Stimulated activated CD8-positive, alpha-beta memory T cell treated with anti-CD3 and anti-CD28 coated beads, Interleukin-2, amount 100 ng/mL, for 1 hour (primary cell): ENCODE results near the gene CD40.

Experiments used
- DNase-seq, 2 donors: peaks; one replicate each; pipeline ENCODE4 v3.0.0-alpha.2; 2020; ENCODE audit warnings: low read depth in 2 of 2

CD40 gene

GRCh38 chr20:46122516-46123481 lies 4.7 kb downstream of the CD40 start:
- DNase-seq = no peak

- DNase-seq = no peak
Observed at GRCh38 chr20:46123482-46124245, 5.5 kb downstream of the CD40 start.

- no peak for DNase-seq
Observed at GRCh38 chr20:46126440-46127056, 8.4 kb downstream of the CD40 start.

- DNase-seq = no peak
Observed at GRCh38 chr20:46127396-46128010, 9.4 kb downstream of the CD40 start.

GRCh38 chr20:46128310-46129151 lies 10.4 kb downstream of the CD40 start:
- DNase-seq = no peak

GRCh38 chr20:46129955-46130481 lies 11.9 kb downstream of the CD40 start:
- no peak for DNase-seq

- no peak for DNase-seq
Observed at GRCh38 chr20:46130534-46130933, 12.4 kb downstream of the CD40 start.

GRCh38 chr20:46131396-46131795 lies 13.3 kb downstream of the CD40 start:
- no peak for DNase-seq

GRCh38 chr20:46132705-46133120 lies 14.6 kb downstream of the CD40 start:
- peak; percentile 23 to 29 for DNase-seq

GRCh38 chr20:46133886-46134654 lies 16.0 kb downstream of the CD40 start:
- DNase-seq = no peak

GRCh38 chr20:46134716-46135115 lies 16.6 kb downstream of the CD40 start:
- no peak for DNase-seq

- DNase-seq = no peak
Observed at GRCh38 chr20:46135856-46136633, 17.9 kb downstream of the CD40 start.

GRCh38 chr20:46137816-46138215 lies 19.7 kb downstream of the CD40 start:
- no peak for DNase-seq

GRCh38 chr20:46139266-46139889 lies 21.3 kb downstream of the CD40 start:
- no peak for DNase-seq

- DNase-seq = no peak
Observed at GRCh38 chr20:46139908-46140482, 21.9 kb downstream of the CD40 start.

- no peak for DNase-seq
Observed at GRCh38 chr20:46142124-46142523, 24.0 kb downstream of the CD40 start.

GRCh38 chr20:46144432-46145025 lies 26.4 kb downstream of the CD40 start:
- no peak for DNase-seq

- DNase-seq = no peak
Observed at GRCh38 chr20:46145713-46146112, 27.6 kb downstream of the CD40 start.
